Measurements from ENCODE around the gene NT5C3A. TPM values are rescaled to one million over a fixed set of nuclear protein-coding genes. Genes with fewer than 3 reads are reported as not detected.

The NT5C3A gene
- total and polyA plus RNA-seq, 9 of the 15 experiments (the other 6 are each of a cell fraction or from before 2014, with no cell fraction given): 18.6 to 60.1 (median 40.0) TPM

DNA sequence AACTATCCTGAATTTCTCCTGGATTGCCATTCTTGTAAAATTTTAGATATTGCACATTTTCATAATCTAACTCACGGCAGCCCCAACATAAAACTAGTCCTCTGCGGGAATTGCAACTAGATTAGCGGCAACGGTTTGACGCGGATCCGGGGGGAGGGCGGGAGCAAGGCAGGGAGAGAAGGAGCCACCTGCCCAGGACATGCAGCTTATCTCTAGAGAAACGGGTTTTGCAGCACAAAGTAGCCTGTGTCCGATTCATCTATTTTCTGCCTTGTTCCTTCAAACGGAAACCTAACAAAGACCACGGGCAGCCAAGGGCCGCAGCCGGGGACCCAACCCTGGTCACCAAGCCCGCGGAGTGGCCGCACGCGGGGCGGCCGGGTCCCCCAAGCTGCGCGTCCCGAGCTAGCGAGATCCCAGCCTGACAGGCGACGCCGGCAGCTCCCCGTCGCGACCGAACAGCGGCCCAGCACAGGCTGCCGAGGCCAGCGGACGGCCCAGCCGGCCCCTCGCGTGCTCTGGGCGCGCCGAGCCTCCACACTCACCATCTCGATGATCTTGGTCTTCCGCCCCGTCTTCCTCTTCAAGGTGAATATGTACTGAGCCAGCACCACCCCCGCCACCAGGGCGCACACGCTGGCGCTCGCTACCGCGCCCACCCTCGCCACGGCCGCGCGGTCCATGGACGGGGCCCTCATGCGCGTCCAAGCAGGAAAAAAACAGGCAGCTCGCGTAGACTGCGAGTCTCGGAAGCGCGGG lies at the start of gene NT5C3A (continued):
- TF ChIP-seq MYBL2 (IDR thresholded peaks at IDR 0.05; ENCODE audit: low read depth): no peak
- no peak for TF ChIP-seq MYBL2 (CRISPR knock-in tag; IDR thresholded peaks at IDR 0.05; ENCODE audit: borderline replicate concordance)
- no peak for TF ChIP-seq LARP7 (IDR thresholded peaks at IDR 0.05)
- TF ChIP-seq MTA2 (IDR thresholded peaks at IDR 0.05; ENCODE audit: low read depth): no peak
- no peak for TF ChIP-seq SMARCA5 (IDR thresholded peaks at IDR 0.05)
- 0 out of 2 replicates have a peak, but pooled peaks have one; percentile 64 for TF ChIP-seq KDM2B (CRISPR knock-in tag; IDR thresholded peaks at IDR 0.05)
- no peak for TF ChIP-seq GTF2F1 (IDR thresholded peaks at IDR 0.05; ENCODE audit: low read depth, low read length)
- TF ChIP-seq NUFIP1 (IDR thresholded peaks at IDR 0.05; ENCODE audit: partially characterized antibody): no peak
- TF ChIP-seq FIP1L1 (IDR thresholded peaks at IDR 0.05; ENCODE audit: low read depth, low read length, poor library complexity, severe bottlenecking): peak; percentile 91
- TF ChIP-seq, protein P1, sequence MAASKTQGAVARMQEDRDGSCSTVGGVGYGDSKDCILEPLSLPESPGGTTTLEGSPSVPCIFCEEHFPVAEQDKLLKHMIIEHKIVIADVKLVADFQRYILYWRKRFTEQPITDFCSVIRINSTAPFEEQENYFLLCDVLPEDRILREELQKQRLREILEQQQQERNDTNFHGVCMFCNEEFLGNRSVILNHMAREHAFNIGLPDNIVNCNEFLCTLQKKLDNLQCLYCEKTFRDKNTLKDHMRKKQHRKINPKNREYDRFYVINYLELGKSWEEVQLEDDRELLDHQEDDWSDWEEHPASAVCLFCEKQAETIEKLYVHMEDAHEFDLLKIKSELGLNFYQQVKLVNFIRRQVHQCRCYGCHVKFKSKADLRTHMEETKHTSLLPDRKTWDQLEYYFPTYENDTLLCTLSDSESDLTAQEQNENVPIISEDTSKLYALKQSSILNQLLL (CRISPR knock-in tag; IDR thresholded peaks at IDR 0.05; ENCODE audit: borderline replicate concordance): no peak
- TF ChIP-seq, protein P2, sequence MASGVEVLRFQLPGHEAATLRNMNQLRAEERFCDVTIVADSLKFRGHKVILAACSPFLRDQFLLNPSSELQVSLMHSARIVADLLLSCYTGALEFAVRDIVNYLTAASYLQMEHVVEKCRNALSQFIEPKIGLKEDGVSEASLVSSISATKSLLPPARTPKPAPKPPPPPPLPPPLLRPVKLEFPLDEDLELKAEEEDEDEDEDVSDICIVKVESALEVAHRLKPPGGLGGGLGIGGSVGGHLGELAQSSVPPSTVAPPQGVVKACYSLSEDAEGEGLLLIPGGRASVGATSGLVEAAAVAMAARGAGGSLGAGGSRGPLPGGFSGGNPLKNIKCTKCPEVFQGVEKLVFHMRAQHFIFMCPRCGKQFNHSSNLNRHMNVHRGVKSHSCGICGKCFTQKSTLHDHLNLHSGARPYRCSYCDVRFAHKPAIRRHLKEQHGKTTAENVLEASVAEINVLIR (CRISPR knock-in tag; IDR thresholded peaks at IDR 0.05): no peak
- TF ChIP-seq DPF2 (IDR thresholded peaks at IDR 0.05): no peak
- TF ChIP-seq PHF20 (IDR thresholded peaks at IDR 0.05; ENCODE audit: partially characterized antibody): peak; percentile 68
- TF ChIP-seq MAZ (CRISPR knock-in tag; conservative IDR thresholded peaks at IDR 0.05 in 1 of 2, IDR thresholded peaks at IDR 0.05 in 1 of 2): peak in 1 of 2 experiments; percentile 47; a peak in 2 of 4 replicates
- peak; percentile 98 for TF ChIP-seq ZSCAN29 (IDR thresholded peaks at IDR 0.05)
- TF ChIP-seq CHD2 (IDR thresholded peaks at IDR 0.05; ENCODE audit: low read depth, low read length): peak; percentile 71; the same call in 1 of the 2 replicates
- TF ChIP-seq MCM3 (IDR thresholded peaks at IDR 0.05): no peak
- TF ChIP-seq FOXA1 (IDR thresholded peaks at IDR 0.05; ENCODE audit: borderline replicate concordance): no peak
- 0 out of 2 replicates have a peak, but pooled peaks have one; percentile 9 for TF ChIP-seq KAT7 (CRISPR knock-in tag; IDR thresholded peaks at IDR 0.05; ENCODE audit: borderline replicate concordance)
